ENCODE results near the gene TULP1.

The TULP1 gene

GRCh38 chr6:35495258-35496035 lies 17.2 kb downstream of the TULP1 start:
- peak overlapping the region; percentile 69 for H3K4me3 ChIP-seq (ENCODE audit: low read depth, low read length)
- in situ Hi-C loops (cut with HindIII; ENCODE audit: low sequenced_read_pairs), result no loop called here
- no peak for TF ChIP-seq CTCF (IDR thresholded peaks at IDR 0.05; ENCODE audit: low read depth, low read length)
- no peak for DNase-seq (ENCODE audit: low read depth, low spot score)

GRCh38 chr6:35494161-35494563 lies 18.5 kb downstream of the TULP1 start:
- in situ Hi-C loops (cut with HindIII; ENCODE audit: low sequenced_read_pairs), result no loop called here
- no peak for DNase-seq (ENCODE audit: low read depth, low spot score)
- no peak for TF ChIP-seq CTCF (IDR thresholded peaks at IDR 0.05; ENCODE audit: low read depth, low read length)
- H3K4me3 ChIP-seq (ENCODE audit: low read depth, low read length), result no peak overlapping the region

GRCh38 chr6:35493307-35493983 lies 19.3 kb downstream of the TULP1 start:
- no peak overlapping the region for H3K4me3 ChIP-seq (ENCODE audit: low read depth, low read length)
- in situ Hi-C loops (cut with HindIII; ENCODE audit: low sequenced_read_pairs), result no loop called here
- no peak for TF ChIP-seq CTCF (IDR thresholded peaks at IDR 0.05; ENCODE audit: low read depth, low read length)
- no peak for DNase-seq (ENCODE audit: low read depth, low spot score)

- no peak for DNase-seq (ENCODE audit: low read depth, low spot score)
- in situ Hi-C loops (cut with HindIII; ENCODE audit: low sequenced_read_pairs), result no loop called here
- H3K4me3 ChIP-seq (ENCODE audit: low read depth, low read length), result no peak overlapping the region
- no peak for TF ChIP-seq CTCF (IDR thresholded peaks at IDR 0.05; ENCODE audit: low read depth, low read length)
These were observed 19.8 kb downstream of the TULP1 start for GRCh38 chr6:35492974-35493284.

GRCh38 chr6:35492258-35492973 lies 20.3 kb downstream of the TULP1 start:
- in situ Hi-C loops (cut with HindIII; ENCODE audit: low sequenced_read_pairs), result no loop called here
- no peak overlapping the region for H3K4me3 ChIP-seq (ENCODE audit: low read depth, low read length)
- no peak for TF ChIP-seq CTCF (IDR thresholded peaks at IDR 0.05; ENCODE audit: low read depth, low read length)
- no peak for DNase-seq (ENCODE audit: low read depth, low spot score)

- TF ChIP-seq CTCF (IDR thresholded peaks at IDR 0.05; ENCODE audit: low read depth, low read length), result no peak
- in situ Hi-C loops (cut with HindIII; ENCODE audit: low sequenced_read_pairs), result no loop called here
- no peak overlapping the region for H3K4me3 ChIP-seq (ENCODE audit: low read depth, low read length)
- no peak for DNase-seq (ENCODE audit: low read depth, low spot score)
These were observed 21.0 kb downstream of the TULP1 start for GRCh38 chr6:35491558-35492257.

Measured in astrocyte of the spinal cord (primary cell).